ENCODE data around the gene PTGIR.

DNA sequence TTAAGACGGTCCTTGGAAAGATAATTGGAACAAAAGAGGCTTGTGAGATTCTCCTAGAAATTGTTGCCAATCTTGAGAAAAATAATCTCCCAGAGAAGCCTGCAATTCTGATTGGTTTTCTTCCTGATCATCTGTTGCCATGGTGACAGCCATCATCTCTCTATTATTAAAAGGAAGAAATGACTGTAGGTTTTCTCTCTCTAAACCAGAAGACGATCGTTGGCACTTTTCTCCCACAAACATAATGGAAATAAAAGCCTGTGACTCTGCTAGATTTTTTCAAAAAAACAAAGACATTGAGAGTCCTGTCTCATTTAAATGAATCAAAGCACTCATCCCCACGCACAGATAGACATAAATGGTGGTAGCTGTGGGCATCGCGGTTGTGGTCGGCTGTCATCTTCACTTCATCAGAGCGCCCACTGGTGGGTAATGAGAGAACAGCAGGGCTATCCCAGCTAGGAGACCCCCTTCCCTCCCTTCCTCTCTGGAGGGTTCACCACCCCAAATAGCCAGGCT is 45.5 kb downstream of the PTGIR start:
- no peak for TF ChIP-seq EZH2phosphoT487 (IDR thresholded peaks at IDR 0.05; ENCODE audit: insufficient read depth, low read depth)
- no peak for TF ChIP-seq EZH2 (IDR thresholded peaks at IDR 0.05; ENCODE audit: insufficient read depth, poor library complexity, severe bottlenecking)
